Breast epithelium (tissue), 4 donors: Measurements from ENCODE around the gene SPATA6. TPM values are rescaled to one million over a fixed set of nuclear protein-coding genes. Genes with fewer than 3 reads are reported as not detected.

ENCODE experiments used
- DNase-seq, 2 donors: peaks; one replicate each; pipeline ENCODE4 v3.0.0-alpha.2; 2019; ENCODE audit warnings: low spot score in 2 of 2
- H3K27ac ChIP-seq, 2 donors: fragments of 200-600 bp; sonication (generic) in 1 of 2; one replicate each; pipeline ENCODE4 v1.5.1; 2016 to 2019; ENCODE audit warnings: mild to moderate bottlenecking in 1 of 2
- H3K27me3 ChIP-seq, 2 donors: fragments of 200-600 bp; sonication (generic) in 1 of 2; one replicate each; pipeline versions ENCODE4 v1.5.1 to v1.6.0; 2017 to 2019; ENCODE audit warnings: control low read depth in 1 of 2, mild to moderate bottlenecking in 1 of 2
- H3K36me3 ChIP-seq: fragments of 200-600 bp; one replicate; pipeline ENCODE4 v1.5.1; 2019
- H3K4me1 ChIP-seq, 2 donors: fragments of 200-600 bp; sonication (generic); one replicate each; pipeline ENCODE4 v1.5.1; 2016 to 2019; ENCODE audit warnings: control low read depth in 1 of 2
- H3K4me3 ChIP-seq, 3 donors: fragments of 200-600 bp; sonication (generic); 1 replicate in 2 of 3; 2 replicates in 1 of 3; pipeline ENCODE4 v1.5.1; 2016 to 2019; ENCODE audit warnings: mild to moderate bottlenecking in 3 of 3, moderate library complexity in 2 of 3
- H3K9me3 ChIP-seq, 2 donors: fragments of 200-600 bp; sonication (generic) in 1 of 2; one replicate each; pipeline ENCODE4 v1.5.1; 2016 to 2019; ENCODE audit warnings: control low read depth in 1 of 2
- CTCF ChIP-seq, 3 donors: fragments of 450-650 bp; IDR thresholded peaks; one replicate each; pipeline ENCODE4 v1.5.1; 2016 to 2017; ENCODE audit warnings: antibody characterized with exemption in 3 of 3, mild to moderate bottlenecking in 3 of 3, moderate library complexity in 3 of 3
- POLR2A ChIP-seq: fragments of 450-650 bp; IDR thresholded peaks from one replicate; pipeline ENCODE4 v1.6.1; 2016; ENCODE audit warnings: antibody characterized with exemption, mild to moderate bottlenecking, moderate library complexity
- POLR2AphosphoS5 ChIP-seq, 3 donors: sonication (generic); formaldehyde crosslinking; IDR thresholded peaks; one replicate each; pipeline ENCODE4 v1.6.1; 2017; ENCODE audit warnings: antibody characterized with exemption in 3 of 3
- intact Hi-C: fragments of 100-400 bp; cut with DNase I; formaldehyde crosslinking; loops from one replicate; pipeline ENCODE4 v1.15.1; 2023; ENCODE audit warnings: low total_unique reads
- total RNA-seq, 3 donors: library from RNA; depleted of rRNA; stranded (reverse); fragments of >200 nt; gene quantifications; one replicate each; pipeline ENCODE4 v1.1.0, GENCODE V29; 2016

SPATA6 gene
- total RNA-seq, 3 donors from 2014 or later, result 25.6 to 43.3 (median 34.7) TPM

GRCh38 chr1:48396208-48396607 lies 75.8 kb downstream of the SPATA6 start:
- Histone ChIP-seq H3K36me3 (no peaks in the 10 kb centered on the region), H3K9me3 (no peaks in the 10 kb centered on the region), H3K27ac (no peak overlapping the region), H3K4me1 (no peaks in the 10 kb centered on the region), H3K4me3 (no peak overlapping the region), H3K27me3 (no peaks in the 10 kb centered on the region)
- intact Hi-C loops, result no loop called here
- TF ChIP-seq POLR2AphosphoS5 (IDR thresholded peaks at IDR 0.05) (no peak), POLR2A (no peak), CTCF (IDR thresholded peaks at IDR 0.05) (no peak)
- DNase-seq, result no peak

DNA sequence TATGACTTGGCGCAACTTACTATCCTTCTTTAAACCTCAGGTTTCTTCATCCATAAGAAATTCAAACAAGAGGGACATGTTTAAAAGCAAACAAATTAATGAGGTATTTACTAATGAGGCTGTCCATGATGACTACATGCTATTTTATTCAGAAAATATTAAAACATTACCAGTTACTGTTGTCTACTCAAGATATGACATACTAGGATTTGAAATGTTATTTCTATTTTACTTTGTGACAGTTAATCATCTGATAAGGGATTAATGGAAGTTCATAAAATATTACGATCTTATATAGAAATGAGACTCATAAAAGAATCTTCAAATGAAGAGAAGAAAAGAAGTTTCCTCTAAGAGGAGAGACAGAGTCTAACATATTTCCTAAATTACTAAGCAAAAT lies 80.1 kb downstream of the SPATA6 start:
- no peak for TF ChIP-seq CTCF (IDR thresholded peaks at IDR 0.05)
- TF ChIP-seq POLR2A, result no peak
- H3K9me3 ChIP-seq, result no peaks in the 10 kb centered on the region
- DNase-seq, result no peak

DNA sequence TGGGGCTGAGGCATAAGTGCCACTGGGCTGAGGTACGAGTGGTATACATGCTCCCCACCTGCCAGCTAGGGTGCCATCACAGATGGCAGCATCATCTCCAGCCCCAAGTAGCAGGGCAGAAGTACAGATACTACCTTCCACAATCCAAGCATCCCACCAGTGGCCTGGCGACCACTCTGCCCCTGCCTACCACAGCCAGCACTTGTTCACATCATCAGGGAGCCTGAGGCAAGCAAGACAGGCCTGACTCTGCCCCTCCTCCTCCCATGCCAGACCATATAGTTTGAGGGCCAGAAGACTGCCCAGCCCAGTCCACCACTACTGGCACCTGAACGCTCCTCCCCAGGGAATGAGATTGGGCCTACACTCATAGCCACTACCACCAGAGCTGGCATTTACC lies 84.6 kb downstream of the SPATA6 start:
- no peak overlapping the region for H3K27ac ChIP-seq
- H3K27me3 ChIP-seq, result no peaks in the 10 kb centered on the region
- no peaks in the 10 kb centered on the region for H3K9me3 ChIP-seq
- peaks cover 3% of the 10 kb centered on the region for H3K36me3 ChIP-seq
- TF ChIP-seq CTCF (IDR thresholded peaks at IDR 0.05), result no peak
- TF ChIP-seq POLR2AphosphoS5 (IDR thresholded peaks at IDR 0.05), result no peak
- TF ChIP-seq POLR2A, result no peak
- intact Hi-C loops, result no loop called here
- DNase-seq, result no peak
- H3K4me3 ChIP-seq, result no peak overlapping the region
- H3K4me1 ChIP-seq, result no peaks in the 10 kb centered on the region

More for the DNA sequence above, 80.1 kb downstream of the SPATA6 start:
- intact Hi-C loops, result no loop called here
- Histone ChIP-seq H3K27ac (no peak overlapping the region), H3K36me3 (no peaks in the 10 kb centered on the region), H3K4me3 (no peak overlapping the region), H3K27me3 (no peaks in the 10 kb centered on the region), H3K4me1 (no peaks in the 10 kb centered on the region)

- H3K27me3 ChIP-seq, result no peaks in the 10 kb centered on the region
- no peak overlapping the region for H3K4me3 ChIP-seq
- no peaks in the 10 kb centered on the region for H3K4me1 ChIP-seq
- TF ChIP-seq POLR2AphosphoS5 (IDR thresholded peaks at IDR 0.05), result no peak
- TF ChIP-seq CTCF (IDR thresholded peaks at IDR 0.05), result no peak
- TF ChIP-seq POLR2A, result no peak
- H3K36me3 ChIP-seq, result no peaks in the 10 kb centered on the region
- no peak overlapping the region for H3K27ac ChIP-seq
- peaks cover 10 to 12% of the 10 kb centered on the region in 2 donors for H3K9me3 ChIP-seq
- intact Hi-C loops, result no loop called here
- no peak for DNase-seq
Measured at GRCh38 chr1:48374785-48375184, 97.2 kb downstream of the SPATA6 start.

GRCh38 chr1:48371598-48371997 lies 100.4 kb downstream of the SPATA6 start:
- Histone ChIP-seq H3K4me1 (no peaks in the 10 kb centered on the region), H3K9me3 (peaks cover 10 to 12% of the 10 kb centered on the region in 2 donors), H3K27me3 (no peaks in the 10 kb centered on the region), H3K36me3 (no peaks in the 10 kb centered on the region), H3K27ac (no peak overlapping the region), H3K4me3 (no peak overlapping the region)
- intact Hi-C loops, result no loop called here
- no peak for DNase-seq
- TF ChIP-seq POLR2AphosphoS5 (IDR thresholded peaks at IDR 0.05) (no peak), CTCF (IDR thresholded peaks at IDR 0.05) (no peak), POLR2A (no peak)
